Superior temporal gyrus (tissue), 1 donor: ENCODE results near the gene GREB1.
"Not testable (repeated sequence)": the region's sequence is repeated elsewhere in the genome, so short reads cannot be mapped to it uniquely, and the experiment has no call there.

Experiments
- DNase-seq: peaks from one replicate; pipeline ENCODE4 v3.0.0-alpha.2; 2016; ENCODE audit errors: extremely low spot score

Gene GREB1

DNA sequence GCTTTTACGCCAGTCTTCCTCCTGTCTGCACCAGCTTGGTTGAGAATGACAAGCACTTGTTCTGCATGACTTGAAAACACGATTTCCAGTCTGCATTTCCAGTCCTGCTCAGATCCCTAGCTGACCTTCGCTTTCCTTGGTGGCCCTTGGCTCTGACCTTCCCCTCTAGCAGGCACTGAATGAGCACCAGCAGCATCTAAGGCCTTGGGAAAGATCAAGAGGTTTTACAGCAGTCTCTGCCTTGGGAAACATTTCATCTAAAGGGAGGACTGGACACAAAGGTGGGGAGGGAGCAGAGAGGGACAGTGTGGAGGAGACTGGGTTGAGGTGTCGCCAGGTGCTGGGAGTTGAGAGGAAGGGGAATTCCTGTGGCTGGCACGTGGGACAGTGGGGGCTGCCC lies 105.7 kb downstream of the GREB1 start:
- no peak for DNase-seq

DNA sequence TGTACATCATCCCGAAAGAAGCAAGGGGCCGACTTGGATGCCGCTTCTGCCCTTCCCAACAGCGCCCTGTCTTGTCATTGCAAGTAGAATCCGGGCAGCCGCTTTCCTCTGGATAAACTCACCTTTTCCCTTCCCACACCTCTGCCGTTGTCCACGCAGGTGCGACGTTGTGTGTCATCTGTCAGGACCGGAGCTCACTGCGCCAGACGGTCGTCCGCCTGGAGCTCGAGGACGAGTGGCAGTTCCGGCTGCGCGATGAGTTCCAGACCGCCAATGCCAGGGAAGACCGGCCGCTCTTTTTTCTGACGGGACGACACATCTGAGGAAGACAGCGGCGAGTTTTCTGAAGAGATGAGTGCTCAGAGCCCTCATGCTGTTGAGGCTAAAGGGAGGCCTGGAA lies 106.3 kb downstream of the GREB1 start:
- no peak for DNase-seq

DNA sequence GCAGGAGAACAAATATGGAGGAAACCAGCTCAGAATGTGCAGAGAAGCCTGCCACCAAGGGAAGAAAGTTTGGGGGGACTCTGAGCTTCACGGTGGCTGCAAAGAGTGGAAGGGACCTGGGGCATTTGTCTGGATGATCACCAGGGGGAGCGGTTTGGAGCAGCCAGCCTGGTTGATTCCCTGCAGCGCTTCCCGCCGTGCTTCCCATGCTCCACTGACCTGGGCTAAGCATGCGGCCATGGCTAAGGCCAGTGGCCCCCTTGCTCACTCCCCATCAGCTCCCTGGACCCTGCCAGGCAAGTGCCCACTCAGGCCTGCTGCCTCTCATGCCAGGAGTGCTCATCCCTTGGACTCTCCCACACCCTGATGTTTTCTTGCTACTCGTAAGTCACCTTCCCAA lies 109.1 kb downstream of the GREB1 start:
- DNase-seq = no peak

DNA sequence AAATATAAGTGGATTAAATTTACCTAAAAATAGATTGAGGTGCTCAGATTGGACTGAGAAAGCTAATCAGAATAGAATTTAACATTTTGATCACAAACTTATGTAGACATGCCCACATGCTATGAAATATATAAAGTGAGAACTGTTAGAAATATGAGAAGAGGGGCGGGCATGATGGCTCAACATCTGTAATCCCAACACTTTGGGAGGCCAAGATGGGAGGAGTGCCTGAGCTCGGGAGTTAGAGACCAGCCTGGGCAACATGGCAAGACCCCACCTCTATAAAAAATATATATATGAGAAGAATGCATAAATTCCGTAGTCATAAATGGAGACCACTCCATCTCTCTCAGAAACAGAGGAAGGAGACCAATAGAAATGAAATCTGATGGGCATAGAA lies 110.4 kb downstream of the GREB1 start:
- DNase-seq = no peak

DNA sequence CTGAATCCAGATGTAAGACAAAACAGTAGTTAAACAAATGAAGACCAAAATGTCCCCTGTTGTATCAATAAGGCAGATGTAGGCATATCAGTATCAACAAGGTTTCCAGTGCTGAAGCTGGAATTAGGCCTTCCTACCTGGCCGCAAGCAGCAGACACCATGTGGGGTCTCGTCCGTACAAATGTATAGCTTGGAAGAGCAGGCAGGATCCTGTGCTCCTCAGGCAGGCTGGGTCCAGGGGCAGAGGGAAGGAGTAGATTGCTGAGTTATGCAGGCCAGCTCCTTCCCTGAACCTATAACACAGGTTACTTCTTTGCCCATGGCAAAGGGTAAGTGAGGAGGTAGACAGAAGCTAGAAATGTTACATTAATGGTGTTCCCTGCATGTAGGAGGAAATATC lies 112.7 kb downstream of the GREB1 start:
- DNase-seq = no peak

DNA sequence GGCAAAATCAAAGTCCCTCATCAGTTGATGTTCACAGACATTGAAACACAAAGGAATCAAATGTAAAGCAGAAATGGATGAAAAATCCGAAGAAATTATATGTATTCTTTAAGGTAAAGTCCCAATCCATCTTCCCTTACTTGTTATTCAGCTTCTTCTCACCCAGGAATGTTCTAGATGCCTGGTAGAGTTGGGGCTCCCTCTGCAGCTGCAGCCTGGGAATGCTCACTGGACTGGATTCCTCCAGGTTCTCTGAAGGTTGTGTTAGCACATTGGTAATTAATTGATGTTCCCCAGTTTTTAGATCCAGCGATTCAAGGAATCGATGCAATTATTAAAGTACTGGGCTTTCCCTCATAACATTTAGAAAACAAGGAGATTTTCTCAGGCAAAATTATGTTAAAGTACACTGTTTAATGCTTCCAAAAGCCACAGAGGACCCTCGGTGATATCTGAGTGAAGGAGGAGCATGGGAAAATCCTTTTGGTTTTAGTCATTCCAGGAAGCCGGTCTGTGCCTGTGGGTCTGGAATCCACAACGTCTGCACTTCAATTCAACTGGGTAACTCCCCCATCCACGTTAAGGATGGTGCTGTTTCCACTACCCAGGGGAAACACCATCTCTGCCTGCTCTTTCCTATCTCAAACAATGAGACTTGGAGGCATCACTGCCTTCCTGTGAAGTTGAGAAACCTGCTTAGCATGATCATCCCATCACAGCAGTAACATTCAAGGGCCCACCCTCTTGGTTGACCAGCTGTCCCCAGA lies 114.2 kb downstream of the GREB1 start:
- DNase-seq = no peak

DNA sequence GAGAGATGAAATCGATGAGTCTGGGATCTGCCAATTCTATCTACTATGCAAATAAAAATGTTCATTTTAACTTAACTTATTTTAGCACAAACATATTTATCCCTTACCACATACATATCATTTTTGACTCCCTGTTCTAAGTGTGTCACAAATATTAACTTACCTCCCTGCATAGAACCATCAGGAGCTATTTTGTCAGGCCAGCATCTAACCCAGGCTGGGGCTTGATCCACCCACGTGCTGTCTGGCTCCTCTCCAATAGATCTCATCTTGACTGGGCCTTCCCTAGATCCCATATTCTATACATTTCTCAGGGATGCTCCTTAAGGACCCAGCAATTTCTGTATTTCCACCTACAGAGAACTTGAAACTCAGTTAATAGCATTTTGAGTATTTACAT lies 115.2 kb downstream of the GREB1 start:
- DNase-seq = no peak

DNA sequence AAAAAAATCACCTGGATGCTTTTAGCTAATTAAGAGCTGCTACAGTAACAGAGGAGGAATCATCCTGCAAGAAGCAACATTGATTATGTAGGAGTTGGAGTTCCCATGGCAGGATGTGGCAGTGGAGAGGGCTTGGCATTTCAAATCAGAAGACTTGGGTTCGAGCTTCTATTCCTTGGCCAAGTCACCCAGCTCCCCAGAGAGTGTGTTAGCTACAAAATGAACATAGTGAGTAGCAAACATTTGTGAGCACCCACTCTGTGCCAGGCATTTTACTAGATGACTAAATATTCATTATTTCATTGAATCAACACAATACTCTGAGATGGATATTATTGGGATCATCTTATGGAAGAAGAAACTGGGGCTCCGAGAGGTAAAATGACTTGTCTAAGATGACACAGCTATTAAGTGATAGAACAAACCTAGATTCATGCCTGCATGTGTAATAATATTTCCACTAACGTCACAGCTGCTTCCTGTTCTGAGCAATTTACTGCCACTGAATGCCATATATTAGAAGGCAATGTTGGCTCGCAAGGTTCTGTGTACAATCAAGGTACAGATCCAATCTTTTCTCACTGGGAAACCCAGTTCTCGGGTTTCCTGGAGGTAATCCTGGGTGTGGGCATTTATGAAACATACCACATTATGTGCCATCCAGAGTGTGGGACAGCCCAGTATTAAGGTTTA lies 118.2 kb downstream of the GREB1 start:
- DNase-seq = no peak

DNA sequence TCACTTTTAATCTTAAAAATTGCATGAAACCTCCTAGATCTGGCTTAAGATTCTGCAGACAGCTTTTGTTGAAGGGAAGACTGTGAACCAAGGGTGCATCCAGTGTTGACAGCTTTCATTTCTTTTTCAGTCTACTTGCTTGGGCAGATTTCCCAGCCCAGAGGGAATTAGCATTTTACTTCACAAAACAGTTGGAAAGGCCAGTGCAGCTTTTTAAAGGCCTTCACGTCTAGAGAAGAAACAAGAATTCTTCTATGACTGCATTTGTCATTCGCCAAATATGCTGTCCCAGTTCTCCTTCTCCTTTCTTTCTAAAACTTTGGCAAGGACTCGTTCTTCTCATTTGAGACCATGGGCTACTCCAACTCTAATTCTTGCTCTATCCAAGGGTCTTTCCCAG lies 118.7 kb downstream of the GREB1 start:
- peak; percentile 57 for DNase-seq

DNA sequence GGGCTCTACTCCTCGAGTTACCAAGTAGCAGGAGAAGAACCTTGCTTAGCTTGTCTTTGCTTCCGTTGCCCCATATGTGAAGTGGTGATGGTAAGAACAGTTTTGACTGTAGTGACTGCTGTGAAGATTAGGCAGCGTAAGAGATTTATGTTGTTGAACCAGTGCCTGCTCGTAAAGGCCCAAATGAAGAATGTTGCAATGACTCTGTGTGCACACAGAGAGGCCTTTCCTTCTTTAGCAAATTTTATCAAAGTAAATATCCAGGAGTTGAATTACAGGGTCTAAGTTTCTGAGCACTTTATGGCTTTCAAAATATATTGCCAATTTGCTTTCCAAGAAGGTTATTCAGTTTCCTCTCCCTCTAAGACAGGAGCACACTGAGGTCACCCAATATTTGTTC lies 121.7 kb downstream of the GREB1 start:
- DNase-seq = no peak

DNA sequence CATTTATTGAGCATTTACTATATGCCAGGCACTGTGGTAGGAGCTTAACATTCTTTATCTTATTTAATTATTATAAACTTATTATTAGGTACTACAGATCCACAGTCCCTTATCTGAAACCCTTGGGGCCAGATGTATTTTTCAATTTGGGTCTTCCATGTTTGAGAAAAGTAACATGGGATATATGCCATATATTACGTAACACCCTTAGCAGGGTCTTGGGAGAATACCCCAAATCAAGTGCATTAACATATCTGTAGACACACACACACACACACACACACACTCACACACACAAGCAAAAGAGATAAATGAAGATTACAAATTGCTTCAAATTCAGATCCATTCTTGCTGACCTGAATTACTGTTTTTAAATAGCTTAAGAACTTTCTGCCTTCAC lies 122.4 kb downstream of the GREB1 start:
- DNase-seq = no peak

DNA sequence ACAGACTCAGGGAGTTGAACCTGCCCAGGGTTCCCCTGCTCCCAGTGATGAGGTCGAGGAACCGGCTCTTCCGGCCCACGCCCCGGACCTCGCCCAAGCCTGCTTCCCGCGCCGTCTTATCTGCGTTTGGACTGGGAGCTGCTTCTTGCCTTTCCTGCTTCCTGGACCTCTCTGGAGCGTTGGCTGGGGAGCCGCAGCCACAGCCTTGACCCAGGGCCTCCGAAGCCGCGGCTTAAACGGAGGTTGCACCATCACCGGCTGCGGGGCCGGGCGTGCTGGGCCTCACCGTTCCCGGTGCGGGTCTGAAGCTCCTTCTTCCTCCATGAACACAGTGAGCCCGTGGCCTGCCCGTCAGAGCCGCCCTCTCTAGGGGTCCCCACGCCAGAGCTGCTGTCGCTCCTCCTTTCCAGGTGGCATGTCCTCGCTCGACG lies 122.8 kb downstream of the GREB1 start:
- DNase-seq = no peak

DNA sequence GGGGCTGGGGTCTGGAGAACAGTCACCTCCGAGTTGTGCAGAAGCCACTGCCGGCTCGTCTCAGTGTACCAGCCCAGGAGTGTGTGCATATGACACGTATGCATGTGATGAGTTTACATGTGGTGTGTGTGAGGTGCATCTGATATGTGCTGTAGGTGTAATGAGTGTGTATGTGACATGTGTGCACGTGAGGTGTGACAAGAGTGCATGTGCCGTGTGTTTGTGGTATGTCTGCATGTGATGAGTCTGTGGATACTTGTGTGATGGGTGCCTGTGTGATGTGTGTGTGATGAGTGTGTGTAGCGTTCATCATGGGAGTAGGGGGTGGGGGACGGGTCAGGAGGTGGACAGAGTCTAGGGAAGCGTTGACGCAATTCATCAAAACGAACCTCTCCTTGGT lies 123.3 kb downstream of the GREB1 start:
- no peak for DNase-seq

DNA sequence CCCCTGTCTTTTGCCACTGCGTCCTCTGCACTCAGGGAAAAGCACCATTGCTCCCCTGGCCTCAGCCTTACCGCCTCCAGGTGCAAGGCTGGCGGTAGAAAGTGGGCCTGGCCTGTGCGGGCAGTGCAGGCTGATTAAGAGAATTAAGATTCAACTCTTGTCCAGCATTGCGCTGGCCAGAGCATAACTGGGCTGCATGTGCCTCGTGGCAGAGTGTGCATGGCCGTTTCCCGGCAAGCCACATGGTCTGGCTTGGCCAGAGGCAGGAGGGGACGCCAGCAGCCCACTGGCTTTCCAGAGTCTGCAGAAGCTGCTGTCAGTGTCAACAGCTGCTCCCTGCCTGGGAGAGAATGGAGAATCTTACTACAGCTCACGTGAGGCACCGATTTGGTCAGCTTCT lies 123.8 kb downstream of the GREB1 start:
- no peak for DNase-seq

DNA sequence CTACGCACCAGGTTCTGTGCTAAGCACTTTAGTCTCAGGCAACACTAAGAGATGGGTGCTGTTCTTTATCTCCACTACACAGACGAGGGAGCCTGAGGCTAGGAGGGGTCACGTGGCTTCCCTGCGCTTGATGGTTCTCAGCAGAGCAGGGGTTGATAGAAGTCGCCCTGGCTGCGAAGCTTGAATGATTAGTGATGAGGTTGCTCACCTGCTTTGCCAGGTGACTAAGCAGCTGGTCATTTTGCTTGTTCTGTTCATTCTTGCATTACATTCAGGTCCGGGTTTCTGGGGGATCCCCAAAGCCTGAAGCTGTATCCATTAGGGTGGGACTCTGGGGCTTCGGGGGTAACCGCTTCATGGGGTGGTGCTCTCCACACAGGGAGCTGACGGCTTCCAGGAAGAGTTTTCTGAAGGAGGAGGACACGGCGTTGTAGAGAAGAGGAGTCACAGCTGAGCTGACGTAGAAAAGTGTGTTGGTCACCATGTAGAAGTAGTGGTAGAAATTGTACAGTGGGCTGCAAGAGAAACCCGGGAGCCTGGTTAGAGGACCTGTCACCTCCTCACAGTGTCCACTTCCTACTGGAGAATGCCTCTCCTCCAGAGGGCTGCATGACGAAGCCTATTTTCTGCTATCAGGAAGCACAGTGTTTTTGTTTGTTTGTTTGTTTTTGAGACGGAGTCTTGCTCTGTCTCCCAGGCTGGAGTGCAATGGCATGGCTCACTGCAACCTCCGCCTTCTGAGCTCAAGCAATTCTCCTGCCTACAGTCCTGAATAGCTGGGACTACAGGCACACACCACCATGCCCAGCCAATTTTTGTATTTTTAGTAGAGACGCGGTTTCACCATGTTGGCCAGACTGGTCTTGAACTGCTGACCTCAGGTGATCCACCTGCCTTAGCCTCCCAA lies 124.6 kb downstream of the GREB1 start:
- DNase-seq = no peak

DNA sequence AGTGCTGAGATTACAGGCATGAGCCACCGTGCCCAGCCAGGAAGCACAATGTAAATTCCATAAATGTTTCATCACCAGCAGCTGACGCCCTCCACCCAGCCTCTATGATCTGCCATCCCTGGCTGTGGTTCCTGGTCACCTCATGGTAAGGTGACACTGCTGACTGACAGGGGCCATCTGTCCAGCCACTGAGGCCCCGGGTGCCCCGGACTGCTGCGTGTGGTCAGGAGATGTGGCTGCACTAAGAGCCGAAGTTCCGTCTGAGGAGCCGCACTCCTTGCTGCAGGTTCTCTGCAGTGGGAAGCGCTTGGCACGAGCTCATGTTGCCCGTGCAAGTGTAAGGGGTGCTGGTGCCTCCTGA lies 125.2 kb downstream of the GREB1 start:
- DNase-seq = no peak

DNA sequence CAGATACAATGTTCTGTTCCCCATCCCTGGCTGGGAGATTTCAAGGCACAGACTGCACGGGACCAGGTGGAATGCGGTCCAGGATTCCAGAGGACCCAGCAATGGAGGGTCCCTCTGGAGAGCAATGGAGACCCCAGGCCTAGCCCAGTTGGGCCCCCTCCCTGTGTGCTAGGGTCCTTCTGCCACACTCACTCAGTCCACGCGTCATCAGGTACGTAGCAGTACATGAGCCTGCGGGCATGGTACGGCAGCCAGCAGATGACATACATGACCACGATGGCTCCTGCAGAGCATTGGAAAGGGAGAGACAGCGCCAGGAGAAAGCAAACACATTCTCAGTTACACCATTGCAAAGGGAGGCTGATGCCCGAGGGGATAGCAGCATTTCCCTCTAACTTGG lies 126.0 kb downstream of the GREB1 start:
- DNase-seq = no peak

DNA sequence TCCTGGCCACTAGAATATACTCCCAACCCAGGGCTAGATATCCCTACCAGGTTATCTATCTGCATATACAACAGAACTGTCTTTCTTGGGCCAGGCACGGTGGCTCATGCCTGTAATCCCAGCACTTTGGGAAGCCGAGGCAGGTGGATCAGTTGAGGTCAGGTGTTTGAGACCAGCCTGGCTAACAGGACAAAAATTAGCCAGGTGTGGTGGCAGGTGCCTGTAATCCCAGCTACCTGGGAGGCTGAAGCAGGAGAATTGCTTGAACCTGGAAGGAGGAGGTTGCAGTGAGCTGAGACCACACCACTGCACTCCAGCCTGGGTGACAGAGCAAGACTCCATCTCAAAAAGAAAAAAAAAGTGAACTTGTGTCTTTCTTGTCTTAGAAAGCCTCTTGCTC lies 126.6 kb downstream of the GREB1 start:
- not testable (repeated sequence) for DNase-seq

DNA sequence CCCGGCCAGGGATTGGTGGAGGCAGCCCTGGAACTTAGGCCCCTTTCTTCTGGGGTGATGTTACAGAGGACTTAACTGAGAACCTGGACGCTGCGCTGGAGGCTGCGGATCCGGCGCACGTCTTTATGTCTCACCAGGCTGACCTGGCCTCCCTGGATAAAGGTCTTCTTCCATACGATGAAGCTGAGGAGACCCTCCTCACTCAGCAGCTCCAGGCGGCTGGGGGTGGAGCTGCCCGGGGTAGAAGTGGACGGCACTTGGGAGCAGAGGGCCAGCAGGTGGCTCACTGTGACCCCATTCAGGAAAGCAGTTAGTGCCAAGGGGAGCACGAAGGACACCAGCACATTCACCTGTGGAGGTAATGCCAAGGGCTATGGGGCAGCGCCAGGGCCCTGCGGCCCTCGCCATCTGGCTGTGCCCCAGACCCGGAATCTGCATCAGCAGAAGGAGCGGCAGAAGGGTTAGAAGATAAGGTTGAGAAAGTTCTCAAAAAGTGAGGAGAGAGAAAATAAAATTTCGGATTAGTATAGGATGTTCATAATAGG lies 128.1 kb downstream of the GREB1 start:
- DNase-seq = no peak

DNA sequence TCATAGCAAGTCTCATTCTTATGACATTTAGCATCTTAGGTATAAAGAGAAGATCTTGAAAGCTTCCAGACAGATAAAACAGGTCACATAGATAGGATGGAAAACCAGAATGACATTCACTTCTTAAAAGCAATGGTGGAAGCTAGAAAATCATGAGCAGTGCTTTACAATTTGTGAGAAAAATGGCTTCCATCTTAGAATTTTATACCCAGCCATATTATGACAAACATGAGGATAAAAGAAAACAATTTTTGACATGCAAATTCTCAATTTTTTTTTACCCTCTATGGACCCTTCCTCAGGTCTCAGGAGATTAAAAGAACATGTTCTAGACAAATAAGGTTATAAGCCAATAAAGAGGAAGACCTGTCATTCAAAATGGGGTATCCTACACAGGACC lies 129.0 kb downstream of the GREB1 start:
- DNase-seq = no peak

DNA sequence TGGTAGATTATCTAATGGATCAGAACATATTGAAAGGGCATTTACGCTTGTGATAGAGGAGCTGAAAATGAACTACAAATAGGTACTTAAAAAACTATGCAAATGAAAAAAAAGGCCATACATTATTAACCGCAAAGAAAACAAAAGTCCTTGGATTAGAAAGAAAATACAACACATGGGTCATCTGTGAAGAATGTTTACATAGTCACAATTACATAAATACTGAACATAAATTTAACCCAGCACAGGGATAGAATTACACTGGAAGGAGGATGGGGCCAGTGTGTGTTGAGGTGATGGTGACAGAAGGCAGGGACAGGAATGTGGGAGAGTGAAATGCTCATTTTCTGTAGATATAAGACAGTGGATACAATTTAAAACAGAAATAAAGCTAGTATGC lies 129.6 kb downstream of the GREB1 start:
- no peak for DNase-seq

DNA sequence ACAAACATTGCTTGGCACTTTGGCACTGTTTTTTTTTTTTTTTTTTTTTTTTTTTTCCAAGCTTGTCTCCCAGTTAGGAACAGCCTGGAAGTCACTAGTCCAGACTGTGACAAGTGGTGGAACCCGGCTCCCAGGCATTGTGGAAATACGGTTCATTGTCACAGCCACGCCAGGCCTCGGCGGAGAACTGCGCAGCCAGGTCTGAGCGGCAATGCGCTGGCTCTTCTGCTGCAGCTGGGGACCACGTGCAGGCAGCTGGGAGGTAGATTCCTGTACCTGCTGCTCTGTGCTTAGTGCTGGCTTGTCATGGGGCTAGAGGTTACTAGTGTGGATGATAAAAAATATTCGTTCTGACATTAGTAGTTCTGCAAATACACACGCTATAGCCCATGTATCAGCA lies 131.2 kb downstream of the GREB1 start:
- no peak for DNase-seq
